Hepatic stellate cell (primary cell): ENCODE results near the gene CMIP.

Experiments used
- DNase-seq: peaks from one replicate; pipeline ENCODE4 v3.0.0; 2011; ENCODE audit warnings: low spot score

Gene CMIP

GRCh38 chr16:81607006-81607405, 162.4 kb downstream of the CMIP start:
- no peak for DNase-seq

DNA sequence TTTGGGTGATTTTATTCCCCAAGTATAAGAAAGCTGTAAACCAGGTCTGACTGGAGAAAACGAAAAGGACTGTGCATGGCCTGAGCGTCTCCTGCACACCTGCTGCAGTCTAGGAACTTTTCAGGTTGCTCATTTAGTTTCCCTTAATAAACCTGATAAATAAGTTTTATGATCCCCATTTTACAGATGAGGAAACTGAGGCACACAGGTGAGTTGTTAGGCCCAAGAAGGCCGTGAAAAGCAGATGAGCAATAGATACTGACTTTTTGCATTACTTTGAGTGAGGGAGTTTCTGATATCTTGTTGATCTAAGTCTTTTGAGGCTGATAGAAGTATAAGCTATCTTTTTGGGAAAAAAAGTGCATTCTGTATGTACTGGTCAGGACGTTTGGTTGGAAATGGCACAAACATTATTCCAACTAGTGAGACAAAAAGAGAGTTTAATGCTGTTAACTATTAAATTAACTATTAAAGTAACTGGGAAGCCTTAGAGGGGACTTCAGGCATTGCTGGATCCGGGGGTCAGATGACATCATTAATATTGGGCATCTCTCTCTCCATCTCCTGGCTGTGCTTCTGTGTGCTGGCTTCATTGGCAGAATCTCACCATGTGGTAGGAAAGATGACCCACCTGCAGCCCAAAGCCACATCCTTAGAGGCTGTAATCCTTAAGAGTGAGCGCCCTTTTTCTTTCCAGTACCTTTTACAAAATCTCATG, 163.4 kb downstream of the CMIP start:
- no peak for DNase-seq

DNA sequence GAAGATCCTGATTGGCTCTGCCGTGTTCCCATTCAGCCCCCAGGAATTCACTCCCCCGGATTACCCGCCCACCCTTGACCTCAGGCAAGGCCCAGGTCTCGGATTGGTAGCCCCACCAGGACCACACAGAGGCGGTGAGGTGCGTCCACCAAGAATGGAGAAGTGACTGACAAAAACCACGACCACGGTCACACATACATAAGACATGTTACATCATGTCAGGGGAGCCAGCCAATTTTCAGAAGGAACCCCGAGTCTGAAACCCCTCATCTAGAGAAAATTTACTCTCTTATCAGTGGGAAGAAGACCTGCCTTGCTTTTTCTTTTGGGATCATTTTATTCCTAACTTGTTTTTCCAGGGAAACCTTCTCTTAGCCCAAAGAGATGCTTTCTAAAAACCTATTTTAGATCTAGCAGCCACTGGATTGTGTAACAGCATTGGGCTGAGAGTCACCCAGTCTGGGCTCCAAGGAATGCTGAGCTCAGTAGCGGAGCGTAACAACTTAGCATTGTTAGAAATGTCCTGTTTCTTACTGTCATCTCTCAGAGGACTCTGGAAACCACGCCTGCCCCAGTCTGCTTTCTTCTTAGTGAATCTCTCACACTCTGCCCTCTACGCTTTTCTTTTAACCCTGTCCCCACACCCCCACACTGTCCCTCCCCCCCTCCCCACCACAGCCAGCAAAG, 164.1 kb downstream of the CMIP start:
- peak; percentile 90 for DNase-seq

- DNase-seq: no peak
Observed at GRCh38 chr16:81609323-81609892, 164.8 kb downstream of the CMIP start.

- peak; percentile 93 for DNase-seq
Observed at GRCh38 chr16:81610144-81610842, 165.7 kb downstream of the CMIP start.

DNA sequence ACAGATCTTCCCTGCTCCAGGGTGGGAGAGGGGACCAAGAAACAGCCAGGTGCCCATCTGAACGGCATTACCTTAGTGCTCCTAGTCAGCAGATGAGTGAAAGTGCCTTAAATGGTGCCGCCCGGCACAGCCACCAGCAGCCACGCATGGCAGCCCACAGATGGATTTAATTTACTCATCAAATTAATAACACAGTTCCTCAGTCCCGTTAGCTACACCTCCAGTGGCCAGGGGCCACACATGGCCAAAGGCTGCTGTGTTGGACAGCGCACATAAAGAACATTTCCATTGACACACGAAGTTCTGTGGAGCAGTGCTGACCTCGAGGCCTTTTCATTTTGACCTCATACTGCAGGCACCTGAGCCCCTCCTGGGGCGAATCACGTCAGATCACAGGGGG, 166.3 kb downstream of the CMIP start:
- no peak for DNase-seq

- DNase-seq: no peak
Observed at GRCh38 chr16:81611721-81612120, 167.1 kb downstream of the CMIP start.

GRCh38 chr16:81612351-81613163, 167.9 kb downstream of the CMIP start:
- DNase-seq: no peak

- DNase-seq: no peak
Observed at GRCh38 chr16:81614171-81614570, 169.6 kb downstream of the CMIP start.

DNA sequence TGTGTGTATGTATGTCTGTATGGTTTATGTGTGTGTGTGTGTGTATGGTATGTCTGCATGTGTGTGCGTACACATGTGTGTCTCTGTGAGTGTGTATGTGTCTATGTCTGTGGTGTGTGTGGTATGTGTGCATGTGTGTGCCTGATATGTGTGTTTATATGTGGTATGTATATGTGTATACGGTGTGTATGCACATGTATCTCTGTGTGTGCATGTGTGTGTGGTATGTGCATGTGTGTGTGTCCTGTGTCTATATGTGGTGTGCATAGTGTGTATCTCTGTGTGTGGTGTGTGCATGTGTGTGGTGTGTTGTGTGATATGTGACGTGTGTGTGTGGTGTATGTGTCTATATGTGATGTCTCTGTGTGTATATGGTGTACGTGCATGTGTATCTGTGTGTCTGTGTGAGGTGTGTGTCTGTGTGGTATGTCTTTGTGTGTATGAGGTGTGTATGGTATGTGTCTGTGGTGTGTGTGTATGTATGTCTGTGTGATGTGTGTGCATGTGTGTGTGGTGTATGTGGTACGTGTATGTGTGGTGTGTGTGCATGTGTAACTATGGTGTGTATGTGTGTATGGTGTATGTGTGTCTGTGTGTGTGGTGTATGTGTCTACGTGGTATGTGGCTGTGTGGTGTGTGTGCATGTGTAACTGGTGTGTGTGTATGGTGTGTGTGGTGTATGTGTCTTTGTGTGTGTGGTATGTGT, 170.2 kb downstream of the CMIP start:
- no peak for DNase-seq

DNA sequence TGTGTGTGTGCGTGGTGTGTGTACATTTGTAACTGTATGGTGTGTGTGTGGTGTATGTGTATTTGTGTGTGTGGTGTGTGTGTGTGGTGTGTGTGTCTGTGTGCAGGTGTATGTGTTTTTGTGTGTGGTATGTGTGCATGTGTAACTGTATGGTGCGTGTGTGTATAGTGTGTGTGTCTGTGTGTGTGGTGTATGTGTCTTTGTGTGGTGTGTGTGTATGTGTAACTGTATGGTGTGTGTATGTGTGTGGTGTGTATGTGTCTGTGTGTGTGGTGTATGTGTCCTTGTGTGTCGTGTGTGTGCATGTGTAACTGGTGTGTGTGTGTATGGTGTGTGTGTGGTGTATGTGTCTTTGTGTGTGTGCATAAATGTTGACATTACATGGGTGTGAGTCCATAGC, 170.8 kb downstream of the CMIP start:
- DNase-seq: no peak

GRCh38 chr16:81615833-81616232, 171.2 kb downstream of the CMIP start:
- DNase-seq: no peak

- DNase-seq: peak; percentile 87
Observed at GRCh38 chr16:81616321-81617020, 171.9 kb downstream of the CMIP start.

DNA sequence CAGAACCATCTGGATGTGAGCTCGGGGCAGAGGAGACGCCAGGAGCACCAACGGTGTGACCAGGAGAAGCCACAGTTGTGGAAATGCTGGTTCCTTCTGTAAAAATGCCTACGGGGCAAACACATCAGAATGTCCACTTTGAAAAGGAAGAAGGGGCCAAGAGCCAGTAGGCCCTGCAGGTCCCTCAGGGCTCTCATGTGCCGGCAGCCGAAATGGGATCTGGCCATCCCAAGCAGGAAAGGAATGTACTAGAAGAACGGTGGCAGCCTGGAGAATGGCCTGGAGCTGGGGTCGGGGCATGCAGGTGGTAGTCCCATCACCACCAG, 172.4 kb downstream of the CMIP start:
- no peak for DNase-seq

- no peak for DNase-seq
Observed at GRCh38 chr16:81618187-81618586, 173.6 kb downstream of the CMIP start.

DNA sequence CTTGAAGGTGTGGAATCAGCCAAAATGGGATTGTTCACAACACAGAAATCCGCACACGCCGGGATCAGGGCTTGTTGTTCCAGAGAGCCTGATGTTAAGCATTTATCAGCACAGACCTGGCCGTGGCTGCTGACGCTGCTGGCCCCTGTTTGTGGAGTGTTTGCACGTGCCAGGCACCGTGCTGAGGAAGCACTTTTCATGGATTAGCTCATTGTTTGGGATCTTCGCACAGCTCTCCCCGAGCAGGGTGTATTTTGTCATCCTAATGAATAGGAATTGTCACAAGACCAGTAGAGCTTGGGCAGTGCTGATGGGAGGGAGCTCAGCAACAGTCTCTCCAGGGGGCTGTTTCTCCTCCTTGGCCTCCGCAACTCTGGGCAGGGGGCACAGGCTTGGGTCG, 174.1 kb downstream of the CMIP start:
- no peak for DNase-seq

DNA sequence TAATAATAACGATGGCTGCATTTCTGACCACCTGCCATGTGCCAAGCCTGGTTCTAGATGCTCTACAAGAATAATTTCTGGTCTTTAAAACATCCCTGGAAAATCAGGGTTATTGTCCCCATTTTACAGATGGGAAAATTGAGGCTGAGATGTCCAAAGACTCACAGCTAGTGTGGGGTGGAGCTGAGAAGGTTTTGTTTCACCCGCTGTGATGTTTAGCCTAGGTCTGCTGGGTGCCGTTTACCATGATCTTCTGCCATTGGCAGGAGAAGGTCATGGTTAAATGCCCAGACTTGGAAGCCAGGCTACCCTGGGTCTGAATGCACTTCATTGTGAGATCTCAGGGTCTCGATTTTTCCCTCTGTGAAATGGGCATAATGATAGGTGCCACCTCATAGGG, 175.4 kb downstream of the CMIP start:
- no peak for DNase-seq

DNA sequence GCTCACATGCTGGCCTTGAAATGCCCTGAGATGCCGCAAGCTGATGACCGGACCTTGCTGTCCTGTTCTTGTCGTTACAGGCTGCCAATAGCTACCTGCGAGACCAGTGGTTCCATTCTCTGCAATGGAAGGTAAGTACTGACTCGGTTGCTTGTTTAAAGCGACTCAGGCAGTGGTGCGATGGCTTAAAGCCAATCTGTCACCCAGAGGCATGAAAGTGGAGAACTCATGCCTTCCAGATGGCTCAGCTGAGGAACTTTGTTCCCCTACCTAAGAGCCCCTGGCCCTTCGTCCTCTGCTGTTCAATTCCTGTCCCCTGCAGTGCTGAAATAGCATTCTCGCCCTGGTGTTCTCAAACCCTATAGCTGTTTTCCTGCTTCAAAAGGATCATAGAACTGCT, 176.2 kb downstream of the CMIP start:
- no peak for DNase-seq

DNA sequence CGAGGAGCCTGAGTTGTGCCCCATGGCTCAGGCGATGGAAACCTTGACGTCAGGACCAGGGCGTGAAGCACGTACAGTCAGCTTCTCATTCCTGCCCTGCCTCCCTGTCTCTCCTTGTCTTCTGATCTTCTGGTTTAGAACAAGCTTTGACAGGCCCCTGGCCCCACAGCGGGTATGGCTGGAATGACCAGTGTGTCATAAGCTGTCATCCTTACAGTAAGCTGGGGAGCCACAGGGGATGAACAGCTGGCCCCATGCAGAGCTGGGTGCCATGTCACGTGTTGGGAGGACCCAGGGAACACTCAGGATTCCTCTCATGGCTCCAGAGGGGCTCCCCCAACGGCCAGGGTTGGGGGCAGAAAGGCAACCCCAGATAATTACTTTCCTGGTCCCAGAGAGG, 176.9 kb downstream of the CMIP start:
- DNase-seq: no peak

- DNase-seq: peak; percentile 54
Observed at GRCh38 chr16:81623365-81624102, 178.9 kb downstream of the CMIP start.
